GM12874 (cell line): ENCODE measurements around the gene ZNF518B.

Source experiments
- TF ChIP-seq, protein P1 (sequence below): IDR thresholded peaks from 2 replicates; pipeline ENCODE4 v1.5.1; 2011; ENCODE audit warnings: low read depth, mild to moderate bottlenecking, control low read depth, low read length, moderate library complexity; ENCODE audit not compliant: insufficient read depth

The ZNF518B gene, protein sequence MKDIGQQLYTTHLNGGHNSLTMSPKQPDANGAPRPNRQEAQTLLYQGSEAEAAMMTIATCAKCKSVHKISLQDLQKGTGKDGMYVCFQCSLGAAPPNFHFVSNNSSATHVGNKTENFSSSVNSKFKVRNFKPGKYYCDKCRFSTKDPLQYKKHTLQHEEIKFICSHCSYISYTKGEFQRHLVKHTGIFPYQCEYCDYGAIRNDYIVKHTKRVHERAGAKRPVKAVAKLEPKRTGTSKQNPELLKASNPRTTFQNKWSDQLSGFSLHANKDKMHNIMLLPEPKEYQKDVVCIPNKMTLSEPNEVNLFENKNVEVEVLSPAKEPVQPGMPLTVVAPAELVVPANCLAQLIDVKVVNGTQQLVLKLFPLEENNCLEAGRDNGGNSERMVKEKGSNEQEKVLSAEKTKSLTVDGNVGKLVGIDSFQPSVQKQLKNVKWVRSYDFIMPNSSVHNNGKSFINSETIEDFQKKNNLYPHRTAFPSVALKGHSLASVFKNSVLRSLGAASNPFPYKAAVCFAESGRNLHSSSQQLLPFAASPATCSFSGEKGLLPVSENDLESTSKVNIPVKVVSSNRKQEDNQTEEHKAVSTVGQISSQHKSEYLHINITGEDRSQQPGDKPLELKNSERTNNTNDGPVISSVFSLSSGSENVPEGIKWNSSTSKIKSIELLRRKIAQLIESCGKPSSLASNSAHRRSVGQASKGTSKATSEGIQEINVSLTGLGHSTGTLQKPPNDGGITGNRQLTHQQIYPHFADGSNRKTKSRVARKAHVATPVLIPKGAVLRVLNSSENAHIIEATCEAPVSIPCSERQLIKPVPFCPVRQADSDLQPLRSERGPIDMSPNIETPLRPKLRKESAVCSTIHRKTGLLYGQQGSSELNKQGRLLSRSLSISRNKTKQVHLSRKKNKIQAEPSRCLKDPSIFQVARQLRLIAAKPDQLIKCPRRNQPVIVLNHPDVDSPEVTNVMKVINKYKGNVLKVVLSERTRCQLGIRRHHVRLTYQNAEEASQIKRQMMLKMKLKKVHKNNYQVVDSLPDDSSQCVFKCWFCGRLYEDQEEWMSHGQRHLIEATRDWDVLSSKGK

DNA sequence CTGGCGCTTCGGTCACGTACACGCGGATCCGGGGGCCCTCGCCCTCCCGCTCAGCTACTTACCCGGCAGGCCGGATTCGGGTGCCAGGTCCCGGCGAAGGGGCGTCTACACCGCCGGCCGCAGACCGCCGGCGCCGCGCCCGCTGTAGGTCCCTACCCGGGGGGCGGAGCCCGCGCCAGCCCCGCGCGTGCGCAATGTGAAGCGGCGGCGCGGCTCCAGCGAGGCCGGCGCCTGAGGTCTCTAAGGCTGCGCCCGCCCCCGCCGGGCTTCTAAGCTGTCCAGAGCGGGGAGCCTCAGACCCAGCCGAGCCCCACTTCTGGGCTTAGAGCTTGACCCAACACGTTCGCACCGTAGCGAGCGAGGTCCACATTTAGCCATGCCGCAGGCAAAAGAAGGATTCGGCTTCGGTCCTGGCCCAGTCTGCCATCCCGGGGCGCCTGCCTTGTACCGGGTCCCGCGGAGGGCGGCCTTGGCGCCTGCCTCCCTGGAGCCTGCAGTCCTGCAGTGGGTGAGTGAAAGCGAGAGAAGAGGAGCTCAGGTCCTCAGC is at the start of gene ZNF518B:
Gene ZNF518B (minus strand): TSS at position 172 of the 547 bp plus-strand sequence. CDS start 11,098 bp downstream, outside the sequence.
- TF ChIP-seq, protein P1, sequence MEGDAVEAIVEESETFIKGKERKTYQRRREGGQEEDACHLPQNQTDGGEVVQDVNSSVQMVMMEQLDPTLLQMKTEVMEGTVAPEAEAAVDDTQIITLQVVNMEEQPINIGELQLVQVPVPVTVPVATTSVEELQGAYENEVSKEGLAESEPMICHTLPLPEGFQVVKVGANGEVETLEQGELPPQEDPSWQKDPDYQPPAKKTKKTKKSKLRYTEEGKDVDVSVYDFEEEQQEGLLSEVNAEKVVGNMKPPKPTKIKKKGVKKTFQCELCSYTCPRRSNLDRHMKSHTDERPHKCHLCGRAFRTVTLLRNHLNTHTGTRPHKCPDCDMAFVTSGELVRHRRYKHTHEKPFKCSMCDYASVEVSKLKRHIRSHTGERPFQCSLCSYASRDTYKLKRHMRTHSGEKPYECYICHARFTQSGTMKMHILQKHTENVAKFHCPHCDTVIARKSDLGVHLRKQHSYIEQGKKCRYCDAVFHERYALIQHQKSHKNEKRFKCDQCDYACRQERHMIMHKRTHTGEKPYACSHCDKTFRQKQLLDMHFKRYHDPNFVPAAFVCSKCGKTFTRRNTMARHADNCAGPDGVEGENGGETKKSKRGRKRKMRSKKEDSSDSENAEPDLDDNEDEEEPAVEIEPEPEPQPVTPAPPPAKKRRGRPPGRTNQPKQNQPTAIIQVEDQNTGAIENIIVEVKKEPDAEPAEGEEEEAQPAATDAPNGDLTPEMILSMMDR: no peak

DNA sequence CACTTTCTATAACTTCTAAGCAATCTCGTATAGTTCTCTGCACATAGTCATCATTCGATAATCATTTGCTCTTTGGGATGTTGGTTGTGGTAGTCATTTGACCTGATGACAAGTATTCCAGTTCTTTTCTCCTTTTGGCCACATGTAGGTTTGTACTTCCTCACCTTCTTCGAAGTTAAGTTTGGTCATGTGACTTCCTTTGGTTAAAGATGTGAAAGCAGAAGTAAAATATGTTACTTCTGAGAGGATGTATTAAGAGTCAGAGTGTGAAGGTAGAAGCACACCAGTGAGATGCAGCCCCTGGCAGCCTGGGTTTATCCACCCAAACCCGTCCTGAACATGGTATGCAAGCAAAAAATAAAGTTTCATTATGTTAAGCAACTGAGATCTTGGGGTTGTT is 48.9 kb upstream of the ZNF518B start:
- TF ChIP-seq, protein P1: no peak

DNA sequence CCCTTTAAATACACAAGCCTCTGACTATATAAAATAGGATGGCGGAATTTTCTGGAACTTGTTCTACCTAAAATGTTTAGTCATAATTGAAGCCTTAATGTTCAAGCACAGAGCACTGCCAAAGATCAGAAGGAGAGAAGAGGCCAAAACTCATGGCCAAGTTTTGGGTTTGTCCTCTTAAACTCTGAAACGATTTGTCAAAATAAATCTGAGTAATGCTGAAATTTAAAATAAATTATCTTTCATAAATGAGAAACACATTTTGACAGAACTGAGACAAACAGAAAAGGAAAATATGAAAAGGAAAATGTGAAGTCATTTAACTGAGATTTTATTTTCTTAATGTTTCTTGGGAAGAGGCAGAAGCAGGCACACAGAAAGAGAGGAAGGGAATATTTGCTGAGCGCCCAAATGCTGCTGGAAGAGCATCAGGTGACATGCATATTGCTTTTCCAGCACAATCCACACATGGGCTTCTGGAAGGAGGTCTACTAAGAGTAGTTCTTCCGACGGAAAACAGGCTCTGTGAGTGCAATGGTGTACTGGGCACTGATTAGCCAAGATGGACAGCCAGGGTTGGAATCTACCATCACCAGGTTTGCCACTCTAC is 47.4 kb upstream of the ZNF518B start:
- TF ChIP-seq, protein P1: no peak

DNA sequence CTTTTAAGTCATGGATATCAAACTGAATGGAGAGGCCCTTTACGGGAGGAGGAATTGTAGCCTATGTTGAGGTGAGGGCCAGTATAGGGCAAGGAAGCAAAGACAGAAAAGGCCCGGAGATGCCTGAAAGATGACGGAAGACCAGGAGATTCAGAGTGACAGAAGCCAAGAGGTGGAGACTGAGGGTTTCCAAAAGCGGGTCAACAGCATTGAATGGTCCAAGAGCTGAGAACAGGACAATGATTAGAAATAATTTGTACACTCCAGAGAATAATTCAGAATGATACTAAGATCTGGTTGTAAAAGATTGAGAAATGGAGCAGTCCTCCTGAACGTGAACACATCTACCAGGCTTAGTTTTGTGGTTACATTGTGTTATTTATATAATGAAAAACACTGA is 45.5 kb upstream of the ZNF518B start:
- TF ChIP-seq, protein P1: no peak

DNA sequence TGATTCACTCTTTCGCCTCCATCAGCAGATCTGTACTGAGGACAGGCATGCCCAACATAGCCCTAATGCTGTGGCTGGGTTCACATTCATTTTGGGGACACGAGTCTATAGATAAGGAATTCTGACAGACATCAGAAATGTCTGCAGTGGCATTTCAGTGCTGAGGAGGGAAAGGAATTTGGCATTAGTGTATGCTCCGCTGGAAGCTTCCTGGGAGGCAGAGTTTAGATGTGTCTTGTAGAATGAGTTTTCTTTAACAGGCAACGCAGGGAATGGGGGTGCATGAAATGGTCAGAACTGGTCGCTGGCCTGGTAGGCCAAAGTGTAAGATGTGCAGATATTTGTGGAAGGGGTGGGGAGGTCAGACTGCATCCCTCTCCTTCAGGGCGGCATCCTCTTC is 43.5 kb upstream of the ZNF518B start:
- TF ChIP-seq, protein P1: no peak

DNA sequence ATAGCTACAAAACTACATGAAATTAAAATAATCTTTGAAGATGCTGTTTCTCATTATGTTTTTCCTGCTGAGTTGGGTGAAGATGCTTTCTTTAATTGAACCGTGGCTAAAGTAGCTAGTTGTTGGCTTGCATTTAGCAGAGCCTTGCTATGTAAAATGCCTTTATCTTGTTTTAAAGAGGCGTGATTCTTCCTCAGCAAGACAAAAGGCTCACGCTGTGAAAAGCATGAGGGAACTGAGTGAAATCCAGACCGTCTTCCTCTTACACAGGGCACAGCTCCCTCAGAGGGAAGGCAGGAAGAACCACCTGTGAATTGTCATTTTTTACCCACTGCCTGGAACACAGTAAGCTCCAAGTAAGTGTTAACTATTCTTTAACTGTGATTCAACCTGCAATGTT is 39.0 kb upstream of the ZNF518B start:
- TF ChIP-seq, protein P1: no peak
